HG03521 (cell line): ENCODE measurements around the gene KCNE1.
"Not testable (repeated sequence)": the region's sequence is repeated elsewhere in the genome, so short reads cannot be mapped to it uniquely, and the experiment has no call there.

Source experiments
- ATAC-seq: cut with Tn5 transposase; IDR thresholded peaks from one replicate; pipeline ENCODE4 v1.9.1; 2021; ENCODE audit warnings: mild to moderate bottlenecking, moderate library complexity; ENCODE audit not compliant: unreplicated experiment

The KCNE1 gene

GRCh38 chr21:34428441-34428840 lies 83.6 kb downstream of the KCNE1 start:
- not testable (repeated sequence) for ATAC-seq

GRCh38 chr21:34427339-34427738 lies 84.7 kb downstream of the KCNE1 start:
- not testable (repeated sequence) for ATAC-seq

GRCh38 chr21:34423805-34424204 lies 88.2 kb downstream of the KCNE1 start, which contains the start of gene SMIM34:
Gene SMIM34, minus strand, starts transcription at chr21:34423951. Its CDS starts 112 bp downstream, at chr21:34423839.
- ATAC-seq: not testable (repeated sequence)

GRCh38 chr21:34417448-34418077 lies 94.4 kb downstream of the KCNE1 start:
- ATAC-seq: not testable (repeated sequence)

GRCh38 chr21:34407294-34407693 lies 104.7 kb downstream of the KCNE1 start:
- ATAC-seq: not testable (repeated sequence)

GRCh38 chr21:34406676-34407075 lies 105.3 kb downstream of the KCNE1 start:
- ATAC-seq: not testable (repeated sequence)

- not testable (repeated sequence) for ATAC-seq
Measured at GRCh38 chr21:34406102-34406501, 105.9 kb downstream of the KCNE1 start.

GRCh38 chr21:34405686-34406085 lies 106.3 kb downstream of the KCNE1 start:
- ATAC-seq: not testable (repeated sequence)

- not testable (repeated sequence) for ATAC-seq
Measured at GRCh38 chr21:34404742-34405141, 107.3 kb downstream of the KCNE1 start.

GRCh38 chr21:34400522-34400921 lies 111.5 kb downstream of the KCNE1 start:
- ATAC-seq: not testable (repeated sequence)
